GM23248 (cell line): ENCODE data around the gene OR6S1. TPM values are rescaled to one million over a fixed set of nuclear protein-coding genes. Genes with fewer than 3 reads are reported as not detected.

Source experiments
- DNase-seq: peaks from one replicate; pipeline ENCODE4 v3.0.0-alpha.2; 2015
- H2AFZ ChIP-seq: fragments of 200-600 bp; sonication (generic); 2 replicates; pipeline ENCODE4 v1.6.1; 2016; ENCODE audit warnings: antibody characterized with exemption
- H3F3A ChIP-seq: fragments of 200-600 bp; sonication (generic); 2 replicates; pipeline ENCODE4 v1.6.1; 2016; ENCODE audit warnings: mild to moderate bottlenecking, antibody characterized with exemption, mixed run types; ENCODE audit not compliant: insufficient read depth
- H3K27ac ChIP-seq: fragments of 200-600 bp; sonication (generic); 2 replicates; pipeline ENCODE4 v1.5.1; 2016; ENCODE audit warnings: mild to moderate bottlenecking
- H3K27me3 ChIP-seq: fragments of 200-600 bp; sonication (generic); replicated peaks from 2 replicates; pipeline ENCODE4 v1.6.1; 2016; ENCODE audit warnings: mild to moderate bottlenecking; ENCODE audit not compliant: insufficient read depth
- H3K36me3 ChIP-seq: fragments of 200-600 bp; sonication (generic); 2 replicates; pipeline ENCODE4 v1.6.1; 2016; ENCODE audit warnings: low read depth, mild to moderate bottlenecking
- H3K4me1 ChIP-seq: fragments of 200-600 bp; sonication (generic); 2 replicates; pipeline ENCODE4 v1.6.1; 2016; ENCODE audit warnings: mild to moderate bottlenecking; ENCODE audit not compliant: insufficient read depth
- H3K4me2 ChIP-seq: fragments of 200-600 bp; sonication (generic); one replicate; pipeline ENCODE4 v1.6.1; 2016; ENCODE audit warnings: mild to moderate bottlenecking; ENCODE audit not compliant: unreplicated experiment
- H3K4me3 ChIP-seq: fragments of 200-600 bp; sonication (generic); 2 replicates; pipeline ENCODE4 v1.5.1; 2016; ENCODE audit warnings: mild to moderate bottlenecking
- H3K79me2 ChIP-seq: fragments of 200-600 bp; sonication (generic); 2 replicates; pipeline ENCODE4 v1.6.1; 2016; ENCODE audit warnings: mild to moderate bottlenecking; ENCODE audit not compliant: insufficient read depth
- H3K9ac ChIP-seq: fragments of 200-600 bp; sonication (generic); 2 replicates; pipeline ENCODE4 v1.6.1; 2016; ENCODE audit warnings: mild to moderate bottlenecking
- H3K9me2 ChIP-seq: fragments of 200-600 bp; sonication (generic); 2 replicates; pipeline ENCODE4 v1.6.1; 2016; ENCODE audit warnings: mixed run types, mild to moderate bottlenecking, moderate library complexity; ENCODE audit not compliant: insufficient read depth
- H3K9me3 ChIP-seq: fragments of 200-600 bp; sonication (generic); one replicate; pipeline ENCODE4 v1.6.1; 2017; ENCODE audit warnings: low read depth
- H4K20me1 ChIP-seq: fragments of 200-600 bp; sonication (generic); 2 replicates; pipeline ENCODE4 v1.6.0; 2016; ENCODE audit not compliant: insufficient read depth
- EZH2 ChIP-seq: fragments of 200-600 bp; sonication (generic); IDR thresholded peaks from 2 replicates; pipeline ENCODE4 v1.6.1; 2018; ENCODE audit warnings: antibody characterized with exemption, mild to moderate bottlenecking; ENCODE audit not compliant: insufficient read depth, poor library complexity, severe bottlenecking
- EZH2phosphoT487 ChIP-seq: fragments of 200-600 bp; sonication (generic); IDR thresholded peaks from 2 replicates; pipeline ENCODE4 v1.6.1; 2018; ENCODE audit warnings: antibody characterized with exemption, moderate library complexity, mild to moderate bottlenecking, low read depth; ENCODE audit not compliant: insufficient read depth
- WGBS, 2 experiments: methylation state at CpG; one replicate each; pipeline ENCODE4 v1.1.6; 2015 to 2017; ENCODE audit warnings: low lambda C conversion rate in 2 of 2, low coverage in 1 of 2; ENCODE audit errors: missing lambda C conversion rate in 2 of 2; 5-methylcytosine and 5-hydroxymethylcytosine counted together
- in situ Hi-C: fragments of 300-500 bp; cut with MboI; formaldehyde crosslinking; loops from 2 replicates; pipeline ENCODE4 v1.15.0; 2020
- polyA plus RNA-seq: library from polyadenylated mRNA; unstranded; fragments of >200 nt; fragmentation: Nextera tagmentation; extraction: Ambion mirVana; gene quantifications from 2 replicates; pipeline ENCODE4 v1.2.1, GENCODE V29; 2016
- total RNA-seq: library from RNA; depleted of rRNA; stranded (reverse); fragments of >200 nt; shearing (Covaris generic); gene quantifications from 2 replicates; pipeline ENCODE4 v1.2.3, GENCODE V29; 2014

Gene OR6S1
- total and polyA plus RNA-seq, 2 experiments from 2014 or later = not detected

DNA sequence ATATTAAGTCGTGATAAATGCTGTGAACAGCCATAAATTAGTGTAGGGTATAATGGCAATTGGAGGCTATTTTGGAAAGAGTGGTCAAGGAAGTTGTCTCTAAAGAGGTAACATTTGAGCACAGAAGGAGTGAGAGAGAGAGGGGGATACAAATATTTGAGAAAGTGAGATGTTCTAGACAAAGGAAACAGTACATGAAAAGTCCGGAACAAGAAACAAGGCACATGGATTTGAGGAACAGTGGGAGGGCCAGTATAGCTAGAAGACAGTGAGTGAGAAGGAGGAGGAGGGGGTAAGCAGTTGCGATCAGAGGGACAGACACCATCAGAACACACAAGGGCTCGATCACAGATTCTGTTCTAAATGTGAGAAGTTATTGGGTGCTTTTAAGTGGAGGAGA is 30.2 kb downstream of the OR6S1 start:
- Histone ChIP-seq H3K9ac (no peak overlapping the region), H3K9me2 (no peaks in the 10 kb centered on the region), H3K79me2 (no peaks in the 10 kb centered on the region), H3K4me1 (peaks cover 8% of the 10 kb centered on the region; the same call in 1 of the 2 replicates), H3K36me3 (no peaks in the 10 kb centered on the region), H3K27ac (no peak overlapping the region), H3F3A (peaks cover 50% of the 10 kb centered on the region), H2AFZ (no peak overlapping the region), H3K9me3 (no peaks in the 10 kb centered on the region), H4K20me1 (peaks cover 3% of the 10 kb centered on the region; the same call in 1 of the 2 replicates), H3K4me3 (no peak overlapping the region), H3K4me2 (no peak overlapping the region), H3K27me3 (no peaks in the 10 kb centered on the region)
- no peak for DNase-seq
- 25 to 27% methylated on average over 4 of the region's 4 CpGs for WGBS, 2 experiments
- TF ChIP-seq EZH2phosphoT487 (no peak), EZH2 (no peak)
- in situ Hi-C loops = loop anchor here (5.0 kb wide), 1 partner anchor 194 kb away; no protein-coding TSS in a partner anchor

- DNase-seq = peak; percentile 78
- Histone ChIP-seq H3K79me2 (no peaks in the 10 kb centered on the region), H3K27me3 (no peaks in the 10 kb centered on the region), H3K9ac (peak overlapping the region; percentile 66), H3K27ac (peak overlapping the region; percentile 22), H3K4me3 (peak overlapping the region; percentile 83), H3F3A (peaks cover 45% of the 10 kb centered on the region), H2AFZ (peak overlapping the region; percentile 84), H4K20me1 (peaks cover 3% of the 10 kb centered on the region; the same call in 1 of the 2 replicates), H3K4me2 (peak overlapping the region; percentile 88), H3K9me2 (no peaks in the 10 kb centered on the region), H3K4me1 (peaks cover 8% of the 10 kb centered on the region; the same call in 1 of the 2 replicates), H3K9me3 (no peaks in the 10 kb centered on the region), H3K36me3 (no peaks in the 10 kb centered on the region)
- WGBS, 2 experiments = 3 to 4% methylated on average over 27 of the region's 27 CpGs
- no peak for TF ChIP-seq EZH2phosphoT487
- TF ChIP-seq EZH2 = no peak
- in situ Hi-C loops = loop anchor here (5.0 kb wide), 1 partner anchor 193 kb away; no protein-coding TSS in a partner anchor
Measured at GRCh38 chr14:20610002-20610765, 31.3 kb downstream of the OR6S1 start.

DNA sequence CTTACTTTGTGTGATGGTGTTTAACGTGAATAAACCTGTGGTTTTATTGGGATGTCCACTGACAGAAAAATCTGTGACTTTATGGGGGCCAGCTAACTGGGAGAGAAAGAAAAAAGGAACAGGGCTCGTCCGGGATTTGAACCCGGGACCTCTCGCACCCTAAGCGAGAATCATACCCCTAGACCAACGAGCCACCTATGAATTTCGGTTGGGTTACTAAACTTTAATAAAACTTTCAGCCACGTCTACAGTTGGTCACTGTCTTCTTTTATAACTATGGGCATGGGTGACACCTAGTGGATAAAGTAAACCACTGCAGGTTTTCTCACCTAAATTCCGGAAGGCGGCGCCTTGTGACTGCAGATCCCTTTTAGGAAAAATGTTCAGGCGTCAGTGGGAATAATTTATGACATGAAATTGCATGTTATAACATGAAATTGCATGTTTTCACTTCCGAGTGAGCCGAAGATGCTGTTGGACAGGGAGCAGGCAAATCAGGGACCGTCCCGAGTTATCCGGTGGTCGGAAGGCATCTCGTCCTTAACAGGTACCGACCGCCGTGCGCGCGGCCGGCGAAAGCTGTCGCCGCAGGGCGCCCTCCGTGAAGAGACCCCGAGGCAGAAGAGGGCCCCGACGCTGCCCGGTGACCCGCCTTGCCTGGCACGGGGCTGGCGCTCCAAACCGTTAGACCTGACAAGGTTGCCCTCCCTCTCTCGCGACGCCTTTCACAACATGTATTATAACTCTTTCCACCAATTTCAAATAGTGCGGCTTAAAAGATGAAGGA is 32.1 kb downstream of the OR6S1 start:
- Histone ChIP-seq H3F3A (peaks cover 37% of the 10 kb centered on the region), H3K27ac (peak overlapping the region; percentile 20; the same call in 1 of the 2 replicates), H3K4me1 (peaks cover 8% of the 10 kb centered on the region; the same call in 1 of the 2 replicates), H4K20me1 (peaks cover 3% of the 10 kb centered on the region; the same call in 1 of the 2 replicates), H3K27me3 (no peaks in the 10 kb centered on the region), H3K9me2 (no peaks in the 10 kb centered on the region), H3K36me3 (no peaks in the 10 kb centered on the region), H3K9me3 (no peaks in the 10 kb centered on the region), H3K9ac (peak overlapping the region; percentile 66), H2AFZ (peak overlapping the region; percentile 84), H3K4me3 (peak overlapping the region; percentile 83), H3K79me2 (no peaks in the 10 kb centered on the region), H3K4me2 (peak overlapping the region; percentile 88)
- no peak for TF ChIP-seq EZH2
- TF ChIP-seq EZH2phosphoT487 = no peak
- peak; percentile 92 for DNase-seq
- WGBS, 2 experiments = 0 to 1% methylated on average over 42 to 44 of the region's 44 CpGs
- in situ Hi-C loops = loop anchor here (5.0 to 10.0 kb wide), 2 partner anchors 192 to 285 kb away; no protein-coding TSS in a partner anchor

DNA sequence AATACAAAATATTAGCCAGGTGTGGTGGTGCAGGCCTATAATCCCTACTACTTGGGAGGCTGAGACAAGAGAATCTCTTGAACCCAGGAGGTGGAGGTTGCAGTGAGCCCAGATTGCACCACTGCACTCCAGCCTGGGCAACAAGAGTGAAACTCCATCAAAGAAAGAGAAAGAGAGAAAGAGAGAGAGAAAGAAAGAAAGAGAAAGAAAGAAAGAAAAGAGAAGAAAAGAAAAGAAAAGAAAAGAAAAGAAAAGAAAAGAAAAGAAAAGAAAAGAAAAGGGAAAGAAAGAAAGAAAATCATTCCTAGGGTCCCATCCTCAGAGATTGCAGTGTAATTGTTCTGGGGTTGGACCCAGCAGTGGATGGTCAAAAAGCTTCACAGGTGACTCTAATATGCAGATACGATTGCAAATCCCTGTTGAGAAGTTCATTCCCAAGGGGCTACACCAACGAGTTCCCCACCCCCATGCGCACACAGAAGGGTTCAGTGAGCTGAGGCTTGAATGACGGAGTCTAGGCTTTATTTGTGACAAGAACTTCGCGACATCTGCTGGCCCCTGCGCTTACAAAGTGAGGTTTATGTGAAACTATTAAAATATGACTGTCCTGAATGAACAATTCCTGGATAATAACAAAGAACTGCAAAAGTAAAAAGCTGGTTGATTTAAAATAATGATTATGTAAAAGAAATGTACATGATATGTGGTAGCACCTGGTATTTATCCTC is 32.9 kb downstream of the OR6S1 start:
- no peak overlapping the region for H3K4me3 ChIP-seq
- no peak overlapping the region for H3K9ac ChIP-seq
- no peaks in the 10 kb centered on the region for H3K79me2 ChIP-seq
- peaks cover 3% of the 10 kb centered on the region; the same call in 1 of the 2 replicates for H4K20me1 ChIP-seq
- no peaks in the 10 kb centered on the region for H3K9me3 ChIP-seq
- no peak overlapping the region for H3K27ac ChIP-seq
- WGBS, 2 experiments = 63 to 72% methylated on average over 7 of the region's 7 CpGs
- no peak for DNase-seq
- no peaks in the 10 kb centered on the region for H3K27me3 ChIP-seq
- H3K4me2 ChIP-seq = no peak overlapping the region
- no peak for TF ChIP-seq EZH2phosphoT487
- TF ChIP-seq EZH2 = no peak
- no peak overlapping the region for H2AFZ ChIP-seq
- H3K36me3 ChIP-seq = no peaks in the 10 kb centered on the region
- H3K9me2 ChIP-seq = no peaks in the 10 kb centered on the region
- in situ Hi-C loops = loop anchor here (10.0 kb wide), 1 partner anchor 284 kb away; no protein-coding TSS in a partner anchor
- H3F3A ChIP-seq = peaks cover 31% of the 10 kb centered on the region
- peaks cover 8% of the 10 kb centered on the region; the same call in 1 of the 2 replicates for H3K4me1 ChIP-seq
